Measurements from ENCODE around the gene UBE2Z. TPM values are rescaled to one million over a fixed set of nuclear protein-coding genes. Genes with fewer than 3 reads are reported as not detected.
A peak's percentile ranks its signal among the peaks of the same experiment; 100 is the strongest.
"Not testable (repeated sequence)": the region's sequence is repeated elsewhere in the genome, so short reads cannot be mapped to it uniquely, and the experiment has no call there.

UBE2Z gene
- total RNA-seq, 5 donors from 2014 or later (not counting 1 experiment from before 2014, with no cell fraction given), result 78.2 to 98.4 (median 91.6) TPM

DNA sequence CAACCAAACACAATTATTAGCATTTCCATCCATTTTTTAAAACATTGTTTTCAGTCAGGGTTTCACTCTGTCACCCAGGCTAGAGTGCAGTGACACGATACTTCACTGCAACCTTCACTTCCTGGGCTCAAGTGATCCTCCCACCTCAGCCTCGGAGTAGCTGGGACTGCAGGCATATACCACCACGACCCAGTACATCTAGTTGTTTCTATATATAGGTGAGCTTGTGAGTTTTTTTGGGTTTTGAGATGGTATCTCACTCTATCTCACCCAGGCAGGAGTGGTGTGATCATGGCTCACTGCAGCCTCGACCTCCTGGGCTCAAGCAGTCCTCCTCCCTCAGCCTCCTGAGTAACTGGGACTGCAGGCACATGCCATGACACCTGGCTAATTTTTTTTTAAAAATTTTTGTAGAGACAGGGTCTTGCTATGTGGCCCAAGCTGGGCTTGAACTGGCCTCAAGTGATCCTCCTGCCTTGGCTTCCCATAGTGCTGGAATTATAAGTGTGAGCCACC, 37.1 kb upstream of the UBE2Z start:
- Mint-ChIP-seq H3K4me3 (no peak overlapping the region), H3K9me3 (no peaks in the 10 kb centered on the region), H3K4me1 (peaks cover 0 to 4% (median 0%) of the 10 kb centered on the region in 3 donors), H3K27me3 (peaks cover 3% of the 10 kb centered on the region in 2 donors), H3K36me3 (peaks cover 3% of the 10 kb centered on the region), H3K27ac (no peak overlapping the region)
- ChIA-PET POLR2A (no interaction called here), CTCF (interaction anchor here in 1 of 2 donors (0.7 to 1.4 kb wide), 2 partner anchors 8 to 58 kb away, joined by 4 to 6 read pairs; no protein-coding TSS in a partner anchor)
- Histone ChIP-seq H3K4me3 (ENCODE audit: control insufficient read depth in 1 of 2, extremely low read depth in 1 of 2, low read length in 1 of 2) (no peak overlapping the region), H3K27me3 (replicated peaks in 1 of 2; ENCODE audit: control insufficient read depth in 2 of 2, extremely low read depth in 1 of 2, insufficient read depth in 2 of 2, low read length in 1 of 2) (peaks cover 0 to 3% of the 10 kb centered on the region in 2 experiments), H3K36me3 (ENCODE audit: control insufficient read depth in 2 of 2, extremely low read depth in 1 of 2, insufficient read depth in 1 of 2, low read length in 1 of 2) (peaks cover 0 to 3% of the 10 kb centered on the region in 2 donors), H3K27ac (ENCODE audit: low read length) (no peak overlapping the region), H3K9me3 (no peaks in the 10 kb centered on the region), H3K4me1 (ENCODE audit: control insufficient read depth in 1 of 2, extremely low read depth in 1 of 2, insufficient read depth in 2 of 2, low read length in 2 of 2) (no peaks in the 10 kb centered on the region)
- WGBS (ENCODE audit: insufficient coverage), result no CpG with 5 or more reads among the region's 4 CpGs
- ATAC-seq (replicated peaks in 1 of 4) (peak in 2 of 4 experiments; percentile 43 to 48), DNase-seq (no peak)

DNA sequence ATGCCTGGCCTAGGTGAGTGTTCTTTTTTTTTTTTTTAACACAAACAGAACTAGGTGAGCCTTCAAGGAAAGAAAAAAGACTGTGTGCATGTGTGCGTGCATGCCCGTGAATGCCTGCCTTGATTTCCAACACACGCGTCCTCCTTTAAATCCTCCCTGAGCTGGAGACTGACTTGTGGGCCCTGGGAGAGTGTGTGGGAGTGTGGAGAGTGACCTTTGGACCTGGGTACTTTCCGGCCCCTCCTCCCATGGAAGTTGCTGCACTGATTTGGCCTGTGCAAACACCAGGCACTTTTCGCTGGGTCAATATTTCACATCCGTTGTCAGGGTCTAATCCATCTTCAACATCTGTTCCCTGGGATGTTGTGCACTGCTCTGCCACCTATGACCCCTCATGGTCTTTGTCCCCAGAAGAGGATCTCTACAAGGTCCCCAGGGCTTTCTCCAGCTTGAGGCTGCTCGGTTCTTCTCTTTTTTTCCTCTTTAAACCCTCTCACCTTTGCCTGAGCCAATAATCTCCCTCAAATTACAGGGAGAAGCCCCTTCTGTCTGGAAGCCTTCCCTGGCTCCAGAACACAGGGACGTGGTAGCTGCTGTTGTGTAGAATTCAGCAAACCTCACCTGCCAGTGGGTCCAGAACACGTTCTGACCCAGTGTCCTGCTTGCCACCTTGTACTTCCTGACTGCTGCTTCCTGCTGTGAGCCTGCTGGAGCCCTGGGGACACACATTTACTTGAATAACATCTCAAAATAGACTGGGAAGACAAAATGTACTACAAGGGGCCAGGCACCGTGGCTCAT, 36.5 kb upstream of the UBE2Z start:
- Mint-ChIP-seq H3K4me3 (no peak overlapping the region), H3K27ac (no peak overlapping the region), H3K4me1 (peaks cover 0 to 4% (median 0%) of the 10 kb centered on the region in 3 donors), H3K36me3 (no peaks in the 10 kb centered on the region), H3K9me3 (no peaks in the 10 kb centered on the region), H3K27me3 (peaks cover 3% of the 10 kb centered on the region in 2 donors)
- 66% methylated on average over 6 of the region's 11 CpGs for WGBS (ENCODE audit: insufficient coverage)
- Histone ChIP-seq H3K27me3 (replicated peaks in 1 of 2; ENCODE audit: control insufficient read depth in 2 of 2, extremely low read depth in 1 of 2, insufficient read depth in 2 of 2, low read length in 1 of 2) (peaks cover 0 to 4% of the 10 kb centered on the region in 2 experiments), H3K4me3 (ENCODE audit: control insufficient read depth in 1 of 2, extremely low read depth in 1 of 2, low read length in 1 of 2) (no peak overlapping the region), H3K9me3 (no peaks in the 10 kb centered on the region), H3K36me3 (ENCODE audit: control insufficient read depth in 2 of 2, extremely low read depth in 1 of 2, insufficient read depth in 1 of 2, low read length in 1 of 2) (no peaks in the 10 kb centered on the region), H3K27ac (ENCODE audit: low read length) (no peak overlapping the region), H3K4me1 (ENCODE audit: control insufficient read depth in 1 of 2, extremely low read depth in 1 of 2, insufficient read depth in 2 of 2, low read length in 2 of 2) (no peaks in the 10 kb centered on the region)
- ChIA-PET POLR2A (no interaction called here), CTCF (interaction anchor here in 1 of 2 donors (0.7 to 1.4 kb wide), 2 partner anchors 7 to 57 kb away, joined by 4 to 6 read pairs; no protein-coding TSS in a partner anchor)
- ATAC-seq (replicated peaks in 1 of 4) (no peak), DNase-seq (no peak)

DNA sequence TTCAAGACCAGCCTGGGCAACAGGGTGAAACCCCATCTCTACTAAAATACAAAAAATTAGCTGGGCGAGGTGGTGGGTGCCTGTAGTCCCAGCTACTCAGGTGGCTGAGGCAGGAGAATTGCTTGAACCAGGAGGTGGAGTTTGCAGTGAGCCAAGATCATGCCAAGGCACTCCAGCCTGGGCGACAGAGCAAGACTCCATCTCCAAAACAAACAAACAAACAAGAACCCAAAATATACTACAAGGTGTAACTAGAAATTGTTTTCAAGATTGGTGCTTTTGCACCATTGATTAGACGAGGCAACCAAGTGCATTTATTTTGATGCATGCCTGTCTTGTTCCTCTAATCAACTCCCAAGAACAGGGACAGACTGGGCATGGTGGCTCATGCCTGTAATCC, 35.8 kb upstream of the UBE2Z start:
- H3K27me3 ChIP-seq (replicated peaks in 1 of 2; ENCODE audit: control insufficient read depth in 2 of 2, extremely low read depth in 1 of 2, insufficient read depth in 2 of 2, low read length in 1 of 2); CTCF ChIA-PET; POLR2A ChIA-PET; H3K4me3 ChIP-seq (ENCODE audit: control insufficient read depth in 1 of 2, extremely low read depth in 1 of 2, low read length in 1 of 2); H3K4me1 Mint-ChIP-seq; H3K4me3 Mint-ChIP-seq; H3K27ac Mint-ChIP-seq; H3K9me3 ChIP-seq; H3K27me3 Mint-ChIP-seq; H3K4me1 ChIP-seq (ENCODE audit: control insufficient read depth in 1 of 2, extremely low read depth in 1 of 2, insufficient read depth in 2 of 2, low read length in 2 of 2); H3K9me3 Mint-ChIP-seq; ATAC-seq (replicated peaks in 1 of 4); H3K36me3 Mint-ChIP-seq; DNase-seq; H3K27ac ChIP-seq (ENCODE audit: low read length); H3K36me3 ChIP-seq (ENCODE audit: control insufficient read depth in 2 of 2, extremely low read depth in 1 of 2, insufficient read depth in 1 of 2, low read length in 1 of 2): not testable (repeated sequence)
- WGBS (ENCODE audit: insufficient coverage), result 80% methylated on average over 1 of the region's 3 CpGs

DNA sequence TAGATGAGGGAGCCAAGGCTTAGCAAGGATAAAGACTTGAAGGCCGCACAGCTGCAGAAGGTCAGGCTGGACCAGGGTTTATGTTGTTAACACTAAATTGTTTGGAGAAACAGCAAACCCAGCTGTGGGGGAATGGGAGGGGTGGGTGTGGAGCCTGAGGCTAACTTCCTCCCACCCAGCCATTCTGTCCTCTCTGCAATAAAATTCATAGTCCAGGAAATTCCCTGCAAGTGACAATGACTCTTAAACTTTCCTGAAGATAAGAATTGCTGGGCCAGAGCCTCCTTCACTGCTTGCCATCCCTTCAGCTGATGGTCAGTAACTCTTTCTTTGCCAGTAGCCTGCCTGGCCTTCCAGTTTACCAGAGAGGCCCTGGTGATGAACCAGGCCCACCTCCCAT, 35.0 kb upstream of the UBE2Z start:
- Mint-ChIP-seq H3K9me3 (no peaks in the 10 kb centered on the region), H3K27ac (no peak overlapping the region), H3K4me3 (no peak overlapping the region), H3K27me3 (peaks cover 3% of the 10 kb centered on the region in 2 donors), H3K4me1 (peaks cover 0 to 4% (median 0%) of the 10 kb centered on the region in 3 donors), H3K36me3 (no peaks in the 10 kb centered on the region)
- Histone ChIP-seq H3K4me3 (ENCODE audit: control insufficient read depth in 1 of 2, extremely low read depth in 1 of 2, low read length in 1 of 2) (no peak overlapping the region), H3K36me3 (ENCODE audit: control insufficient read depth in 2 of 2, extremely low read depth in 1 of 2, insufficient read depth in 1 of 2, low read length in 1 of 2) (no peaks in the 10 kb centered on the region), H3K27me3 (replicated peaks in 1 of 2; ENCODE audit: control insufficient read depth in 2 of 2, extremely low read depth in 1 of 2, insufficient read depth in 2 of 2, low read length in 1 of 2) (peaks cover 0 to 12% of the 10 kb centered on the region in 2 experiments), H3K27ac (ENCODE audit: low read length) (no peak overlapping the region), H3K4me1 (ENCODE audit: control insufficient read depth in 1 of 2, extremely low read depth in 1 of 2, insufficient read depth in 2 of 2, low read length in 2 of 2) (no peaks in the 10 kb centered on the region), H3K9me3 (no peaks in the 10 kb centered on the region)
- POLR2A ChIA-PET, result interaction anchor here in 1 of 2 donors (1.2 kb wide), 1 partner anchor 10 kb away, joined by 5 read pairs; no protein-coding TSS in a partner anchor
- DNase-seq, result no peak
- CTCF ChIA-PET, result interaction anchor here in 1 of 2 donors (0.9 to 1.3 kb wide), 3 partner anchors 11 to 69 kb away, joined by 3 to 6 read pairs (median 4); no protein-coding TSS in a partner anchor
- ATAC-seq (replicated peaks in 1 of 4), result no peak
- no CpG with 5 or more reads among the region's 1 CpG for WGBS (ENCODE audit: insufficient coverage)

DNA sequence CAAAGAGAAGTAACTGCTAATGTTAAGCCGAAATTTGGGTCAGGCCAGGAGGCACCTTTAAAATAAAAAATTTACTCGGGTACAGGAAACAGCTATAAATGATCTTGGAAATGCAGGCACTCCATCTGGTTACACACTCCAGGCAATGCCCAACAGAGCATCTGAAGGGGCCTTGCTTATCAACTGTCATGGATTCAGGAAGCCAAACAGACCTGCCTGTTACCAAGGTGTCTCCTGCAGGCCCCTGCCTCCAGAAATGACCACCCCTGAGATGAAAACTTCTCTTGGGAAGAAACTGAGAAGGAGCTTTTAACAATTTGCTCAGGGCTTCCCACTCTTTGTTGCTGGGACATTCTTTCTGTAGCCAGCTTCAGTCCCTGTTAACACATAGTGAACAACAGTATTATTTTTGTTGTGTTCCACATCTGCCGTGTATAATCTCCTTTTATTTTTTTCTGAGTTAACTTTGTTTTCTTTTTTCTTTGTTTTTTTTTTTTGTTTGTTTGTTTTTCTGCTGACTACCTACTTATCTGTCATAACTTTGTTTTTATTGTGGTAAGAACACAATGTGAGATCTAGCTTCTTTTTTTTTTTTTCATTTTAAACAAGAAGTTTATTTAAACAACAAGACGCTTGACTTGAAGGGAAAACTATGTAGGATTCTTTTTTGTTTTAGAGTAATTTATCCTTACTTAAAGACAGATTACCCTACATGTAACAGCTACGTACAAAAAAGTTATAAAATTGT, 34.3 kb upstream of the UBE2Z start:
- H3K27me3 Mint-ChIP-seq, result peaks cover 3% of the 10 kb centered on the region in 2 donors
- no peak for ATAC-seq (replicated peaks in 1 of 4)
- H3K4me1 Mint-ChIP-seq, result peaks cover 0 to 4% (median 0%) of the 10 kb centered on the region in 3 donors
- peaks cover 0 to 2% of the 10 kb centered on the region in 2 experiments for H3K4me1 ChIP-seq (ENCODE audit: control insufficient read depth in 1 of 2, extremely low read depth in 1 of 2, insufficient read depth in 2 of 2, low read length in 2 of 2)
- ChIA-PET POLR2A (interaction anchor here in 1 of 2 donors (1.2 kb wide), 1 partner anchor 10 kb away, joined by 5 read pairs; no protein-coding TSS in a partner anchor), CTCF (interaction anchor here (0.6 to 1.3 kb wide), 7 partner anchors 11 to 703 kb away, joined by 3 to 6 read pairs (median 4); no protein-coding TSS in a partner anchor)
- no peak overlapping the region for H3K4me3 Mint-ChIP-seq
- H3K9me3 Mint-ChIP-seq, result no peaks in the 10 kb centered on the region
- no peaks in the 10 kb centered on the region for H3K36me3 ChIP-seq (ENCODE audit: control insufficient read depth in 2 of 2, extremely low read depth in 1 of 2, insufficient read depth in 1 of 2, low read length in 1 of 2)
- H3K27ac Mint-ChIP-seq, result no peak overlapping the region
- no peak overlapping the region for H3K4me3 ChIP-seq (ENCODE audit: control insufficient read depth in 1 of 2, extremely low read depth in 1 of 2, low read length in 1 of 2)
- 61% methylated on average over 2 of the region's 5 CpGs for WGBS (ENCODE audit: insufficient coverage)
- no peaks in the 10 kb centered on the region for H3K9me3 ChIP-seq
- H3K36me3 Mint-ChIP-seq, result no peaks in the 10 kb centered on the region
- DNase-seq, result no peak
- H3K27ac ChIP-seq (ENCODE audit: low read length), result no peak overlapping the region
- H3K27me3 ChIP-seq (replicated peaks in 1 of 2; ENCODE audit: control insufficient read depth in 2 of 2, extremely low read depth in 1 of 2, insufficient read depth in 2 of 2, low read length in 1 of 2), result peaks cover 0 to 18% of the 10 kb centered on the region in 2 experiments

Measured in T-cell (primary cell).